Stimulated activated memory B cell treated with anti-CD40 and anti-IgM and Interleukin-4, amounts not matched to agents 10 μg/mL and 1 μg/mL and 100 μg/mL, for 72 hours (primary cell): ENCODE measurements around the gene SLC2A1.
A peak's percentile ranks its signal among the peaks of the same experiment; 100 is the strongest.

Experiments
- ATAC-seq: fragments of 150-1000 bp; cut with Tn5 transposase; 2 replicates; pipeline ENCODE4 v1.10.0; 2021
- H3K27ac Mint-ChIP-seq: one replicate; pipeline ENCODE4 v1.8.0; 2022; ENCODE audit warnings: mild to moderate bottlenecking, mixed read lengths
- H3K27me3 Mint-ChIP-seq: one replicate; pipeline ENCODE4 v1.8.0; 2022; ENCODE audit warnings: mixed read lengths
- H3K36me3 Mint-ChIP-seq: one replicate; pipeline ENCODE4 v1.8.0; 2022; ENCODE audit warnings: mixed read lengths
- H3K4me1 Mint-ChIP-seq: one replicate; pipeline ENCODE4 v1.8.0; 2022; ENCODE audit warnings: mixed read lengths
- H3K4me3 Mint-ChIP-seq: one replicate; pipeline ENCODE4 v1.8.0; 2022; ENCODE audit warnings: mild to moderate bottlenecking, moderate library complexity, mixed read lengths
- H3K9me3 Mint-ChIP-seq: one replicate; pipeline ENCODE4 v1.8.0; 2022; ENCODE audit warnings: mixed read lengths

Gene SLC2A1

GRCh38 chr1:42933060-42933586 lies 25.5 kb downstream of the SLC2A1 start:
- H3K27me3 Mint-ChIP-seq, result no peaks in the 10 kb centered on the region
- peak overlapping the region; percentile 76 for H3K4me3 Mint-ChIP-seq
- H3K36me3 Mint-ChIP-seq, result peaks cover 72% of the 10 kb centered on the region
- H3K27ac Mint-ChIP-seq, result peak overlapping the region; percentile 97
- peaks cover 97% of the 10 kb centered on the region for H3K4me1 Mint-ChIP-seq
- no peaks in the 10 kb centered on the region for H3K9me3 Mint-ChIP-seq
- no peak for ATAC-seq

DNA sequence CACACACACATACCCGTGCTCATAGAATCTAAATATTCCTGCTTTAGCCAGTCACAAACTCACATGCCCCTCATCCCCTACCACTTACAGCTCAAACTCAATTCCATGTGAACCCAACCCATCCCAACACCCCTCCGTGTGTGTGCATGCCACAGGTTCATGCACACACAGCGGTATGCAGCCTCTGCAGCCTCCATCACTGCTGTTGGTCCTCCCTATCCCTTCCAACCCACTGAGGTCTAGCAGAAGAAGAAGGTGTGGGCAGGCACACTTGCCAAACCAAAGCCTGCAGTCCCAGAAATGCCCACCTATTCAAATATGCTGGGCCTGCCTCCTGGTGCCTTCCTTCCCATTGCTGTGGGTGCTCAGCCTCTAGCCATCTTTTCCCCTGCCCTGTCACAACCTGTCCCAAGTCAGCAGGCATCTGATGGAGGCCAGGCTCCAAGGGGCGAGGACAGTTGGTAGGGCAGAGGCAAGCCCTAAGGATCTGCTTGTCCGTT lies 26.2 kb downstream of the SLC2A1 start:
- Mint-ChIP-seq H3K4me1 (peaks cover 97% of the 10 kb centered on the region), H3K27ac (peak overlapping the region; percentile 97), H3K36me3 (peaks cover 72% of the 10 kb centered on the region), H3K27me3 (no peaks in the 10 kb centered on the region), H3K9me3 (no peaks in the 10 kb centered on the region), H3K4me3 (peak overlapping the region; percentile 76)
- ATAC-seq, result peak; percentile 0

DNA sequence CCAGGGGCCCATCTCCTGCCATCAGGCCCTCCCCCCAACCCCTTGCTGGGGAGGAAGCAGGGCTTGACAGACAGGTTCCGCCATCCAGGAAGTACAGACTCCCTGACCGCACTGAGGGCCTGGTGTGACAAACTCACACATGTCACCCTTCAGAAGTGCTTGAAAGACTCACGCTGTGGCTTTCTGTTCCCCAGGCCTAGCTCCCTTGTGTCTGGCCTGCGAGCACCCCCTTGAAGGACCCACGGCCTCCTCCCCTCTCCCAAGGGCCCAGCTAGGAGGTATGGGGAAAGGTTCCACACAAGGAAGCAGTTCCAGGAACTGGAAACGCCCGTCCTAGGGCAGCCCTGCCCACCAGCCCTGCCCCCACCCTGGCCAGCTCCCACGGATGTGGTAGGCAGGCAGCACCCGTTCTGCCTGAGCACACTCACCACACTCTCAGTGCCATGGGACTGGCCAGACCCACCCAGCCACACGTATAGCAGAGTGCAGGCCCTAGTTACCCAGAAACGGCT lies 26.7 kb downstream of the SLC2A1 start:
- H3K4me1 Mint-ChIP-seq, result peaks cover 97% of the 10 kb centered on the region
- H3K9me3 Mint-ChIP-seq, result no peaks in the 10 kb centered on the region
- peak overlapping the region; percentile 76 for H3K4me3 Mint-ChIP-seq
- no peaks in the 10 kb centered on the region for H3K27me3 Mint-ChIP-seq
- H3K36me3 Mint-ChIP-seq, result peaks cover 72% of the 10 kb centered on the region
- peak; percentile 93 for ATAC-seq
- H3K27ac Mint-ChIP-seq, result peak overlapping the region; percentile 97

DNA sequence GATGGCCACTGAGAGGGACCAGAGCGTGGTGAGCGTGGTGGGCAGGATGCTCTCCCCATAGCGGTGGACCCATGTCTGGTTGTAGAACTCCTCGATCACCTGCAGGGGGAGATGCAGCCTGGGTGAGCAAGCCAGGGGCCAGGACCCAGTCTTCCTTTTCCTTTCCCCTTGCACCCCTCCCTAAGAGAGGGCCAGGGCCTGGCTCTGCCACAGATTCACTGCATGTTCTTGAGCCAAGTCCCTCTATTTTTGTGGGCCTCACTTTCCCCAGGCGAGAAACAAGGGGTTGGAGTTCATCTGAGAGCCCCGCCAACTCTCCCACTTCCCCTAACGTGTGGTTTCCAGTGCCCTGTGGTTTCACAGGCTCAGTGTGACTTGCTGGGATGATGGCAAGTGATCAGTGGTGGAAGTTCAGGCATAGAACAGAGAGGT lies 27.5 kb downstream of the SLC2A1 start:
- Mint-ChIP-seq H3K4me1 (peaks cover 92% of the 10 kb centered on the region), H3K4me3 (peak overlapping the region; percentile 76), H3K36me3 (peaks cover 73% of the 10 kb centered on the region), H3K27me3 (no peaks in the 10 kb centered on the region), H3K9me3 (no peaks in the 10 kb centered on the region), H3K27ac (peak overlapping the region; percentile 97)
- ATAC-seq, result peak; percentile 63

- no peak for ATAC-seq
- Mint-ChIP-seq H3K27me3 (no peaks in the 10 kb centered on the region), H3K27ac (peak overlapping the region; percentile 97), H3K9me3 (no peaks in the 10 kb centered on the region), H3K4me1 (peaks cover 89% of the 10 kb centered on the region), H3K36me3 (peaks cover 77% of the 10 kb centered on the region), H3K4me3 (peak overlapping the region; percentile 76)
These were observed 28.2 kb downstream of the SLC2A1 start for GRCh38 chr1:42930178-42931107.

- ATAC-seq, result no peak
- Mint-ChIP-seq H3K27ac (peak overlapping the region; percentile 97), H3K36me3 (peaks cover 77% of the 10 kb centered on the region), H3K4me3 (no peak overlapping the region), H3K4me1 (peaks cover 89% of the 10 kb centered on the region), H3K27me3 (no peaks in the 10 kb centered on the region), H3K9me3 (no peaks in the 10 kb centered on the region)
These were observed 29.1 kb downstream of the SLC2A1 start for GRCh38 chr1:42929434-42930177.

- Mint-ChIP-seq H3K4me3 (no peak overlapping the region), H3K36me3 (peaks cover 70% of the 10 kb centered on the region), H3K9me3 (no peaks in the 10 kb centered on the region), H3K27me3 (no peaks in the 10 kb centered on the region), H3K4me1 (peaks cover 82% of the 10 kb centered on the region), H3K27ac (peak overlapping the region; percentile 82)
- no peak for ATAC-seq
These were observed 29.8 kb downstream of the SLC2A1 start for GRCh38 chr1:42928859-42929258.

- ATAC-seq, result no peak
- peak overlapping the region; percentile 2 for H3K4me3 Mint-ChIP-seq
- no peaks in the 10 kb centered on the region for H3K27me3 Mint-ChIP-seq
- no peaks in the 10 kb centered on the region for H3K9me3 Mint-ChIP-seq
- H3K4me1 Mint-ChIP-seq, result peaks cover 79% of the 10 kb centered on the region
- peaks cover 66% of the 10 kb centered on the region for H3K36me3 Mint-ChIP-seq
- peak overlapping the region; percentile 82 for H3K27ac Mint-ChIP-seq
These were observed 30.7 kb downstream of the SLC2A1 start for GRCh38 chr1:42927920-42928505.

DNA sequence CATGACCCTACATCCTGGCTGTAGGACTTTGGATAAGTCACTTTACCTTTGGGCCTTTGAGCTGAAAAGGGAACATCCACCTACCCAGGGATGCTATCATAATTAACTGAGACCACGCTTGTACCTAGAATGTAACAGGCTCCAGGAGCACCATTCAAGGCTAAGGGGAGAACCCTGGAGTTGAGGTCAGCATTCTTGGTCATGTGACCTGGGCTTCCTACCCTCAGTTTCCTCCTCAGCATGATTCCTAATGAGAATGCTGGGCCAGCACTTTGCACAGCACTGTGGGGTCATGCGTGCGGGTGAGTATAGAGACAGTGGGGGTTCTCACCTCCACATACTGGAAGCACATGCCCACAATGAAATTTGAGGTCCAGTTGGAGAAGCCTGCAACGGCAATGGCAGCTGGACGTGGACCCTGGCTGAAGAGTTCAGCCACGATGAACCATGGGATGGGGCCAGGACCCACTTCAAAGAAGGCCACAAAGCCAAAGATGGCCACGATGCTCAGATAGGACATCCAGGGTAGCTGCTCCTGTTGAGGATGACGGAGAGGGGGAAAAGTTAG lies 31.3 kb downstream of the SLC2A1 start:
- Mint-ChIP-seq H3K9me3 (no peaks in the 10 kb centered on the region), H3K27me3 (no peaks in the 10 kb centered on the region), H3K4me3 (no peak overlapping the region), H3K27ac (peak overlapping the region; percentile 82), H3K36me3 (peaks cover 61% of the 10 kb centered on the region), H3K4me1 (peaks cover 79% of the 10 kb centered on the region)
- ATAC-seq, result no peak

GRCh38 chr1:42926879-42927242 lies 31.8 kb downstream of the SLC2A1 start:
- ATAC-seq, result no peak
- Mint-ChIP-seq H3K36me3 (peaks cover 61% of the 10 kb centered on the region), H3K27me3 (no peaks in the 10 kb centered on the region), H3K4me1 (peaks cover 75% of the 10 kb centered on the region), H3K4me3 (no peak overlapping the region), H3K9me3 (no peaks in the 10 kb centered on the region), H3K27ac (peak overlapping the region; percentile 82)

DNA sequence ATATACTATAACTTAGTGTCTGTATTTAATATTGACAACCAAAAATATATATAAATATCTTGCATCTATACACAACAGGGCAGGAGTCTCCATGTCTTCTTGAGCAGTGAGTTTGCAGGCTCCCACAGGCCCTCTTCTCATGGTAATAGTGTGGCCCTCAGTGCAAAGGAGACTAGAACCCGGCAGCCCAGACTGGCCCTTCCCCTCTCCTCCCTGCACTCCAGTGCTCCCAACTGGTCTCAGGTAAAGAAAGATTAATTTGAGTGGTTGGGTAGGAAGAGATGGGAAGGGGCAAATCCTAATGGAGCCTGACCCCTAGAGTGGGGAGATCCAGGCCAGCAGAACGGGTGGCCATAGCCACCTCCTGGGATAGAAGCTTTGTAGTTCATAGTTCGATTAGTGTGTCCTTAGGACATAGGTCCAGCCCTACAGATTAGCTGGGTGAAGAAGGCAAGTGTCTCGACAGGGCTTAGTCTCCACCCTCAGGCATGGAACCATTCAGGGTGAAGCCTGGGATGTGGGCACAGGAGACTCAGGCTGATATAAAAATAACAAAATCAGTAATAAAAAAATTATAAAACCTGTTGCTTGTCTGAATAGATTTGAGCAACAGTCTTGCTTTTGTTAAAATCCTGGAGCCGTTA lies 32.3 kb downstream of the SLC2A1 start:
- Mint-ChIP-seq H3K4me1 (peaks cover 70% of the 10 kb centered on the region), H3K9me3 (no peaks in the 10 kb centered on the region), H3K27me3 (no peaks in the 10 kb centered on the region), H3K36me3 (peaks cover 61% of the 10 kb centered on the region), H3K27ac (peak overlapping the region; percentile 82), H3K4me3 (no peak overlapping the region)
- no peak for ATAC-seq

- Mint-ChIP-seq H3K4me1 (peaks cover 57% of the 10 kb centered on the region), H3K9me3 (no peaks in the 10 kb centered on the region), H3K27ac (peak overlapping the region; percentile 82), H3K4me3 (peak overlapping the region; percentile 85), H3K27me3 (no peaks in the 10 kb centered on the region), H3K36me3 (peaks cover 48% of the 10 kb centered on the region)
- no peak for ATAC-seq
These were observed 33.6 kb downstream of the SLC2A1 start for GRCh38 chr1:42924851-42925760.

- Mint-ChIP-seq H3K4me3 (peak overlapping the region; percentile 85), H3K27ac (peak overlapping the region; percentile 82), H3K4me1 (peaks cover 52% of the 10 kb centered on the region), H3K9me3 (no peaks in the 10 kb centered on the region), H3K36me3 (peaks cover 40% of the 10 kb centered on the region), H3K27me3 (no peaks in the 10 kb centered on the region)
- ATAC-seq, result peak; percentile 96
These were observed 34.4 kb downstream of the SLC2A1 start for GRCh38 chr1:42924082-42924850.
